HG03442 (cell line): ENCODE results near the gene FREY1.

Experiments used
- ATAC-seq: cut with Tn5 transposase; IDR thresholded peaks from one replicate; pipeline ENCODE4 v1.9.1; 2021; ENCODE audit warnings: mild to moderate bottlenecking, moderate library complexity; ENCODE audit not compliant: unreplicated experiment

The FREY1 gene

GRCh38 chr11:45929486-45930030 is 22.5 kb upstream of the FREY1 start:
- ATAC-seq: no peak

- no peak for ATAC-seq
These were observed 21.6 kb upstream of the FREY1 start for GRCh38 chr11:45928535-45929215.

- ATAC-seq: no peak
These were observed 20.8 kb upstream of the FREY1 start for GRCh38 chr11:45927684-45928413.

- ATAC-seq: no peak
These were observed 20.2 kb upstream of the FREY1 start for GRCh38 chr11:45927332-45927683.

GRCh38 chr11:45926536-45927331 is 19.7 kb upstream of the FREY1 start:
- no peak for ATAC-seq

- no peak for ATAC-seq
These were observed 18.9 kb upstream of the FREY1 start for GRCh38 chr11:45926001-45926401.

- ATAC-seq: no peak
These were observed 18.5 kb upstream of the FREY1 start for GRCh38 chr11:45925550-45925949.

- no peak for ATAC-seq
These were observed 17.9 kb upstream of the FREY1 start for GRCh38 chr11:45924927-45925326.

- ATAC-seq: no peak
These were observed 17.2 kb upstream of the FREY1 start for GRCh38 chr11:45924036-45924915.

GRCh38 chr11:45922425-45923082 is 15.5 kb upstream of the FREY1 start, which contains the start of gene LARGE2:
Gene LARGE2 (plus strand): TSS chr11:45922656. CDS start chr11:45922883, 227 bp downstream.
- ATAC-seq: no peak

GRCh38 chr11:45921561-45922424 is 14.7 kb upstream of the FREY1 start:
- ATAC-seq: no peak

GRCh38 chr11:45920531-45921477 is 13.7 kb upstream of the FREY1 start:
- no peak for ATAC-seq

- no peak for ATAC-seq
These were observed 12.9 kb upstream of the FREY1 start for GRCh38 chr11:45919806-45920530.

- ATAC-seq: no peak
These were observed 12.0 kb upstream of the FREY1 start for GRCh38 chr11:45918962-45919675.

GRCh38 chr11:45918331-45918941 is 11.4 kb upstream of the FREY1 start:
- ATAC-seq: peak; percentile 34
